Stimulated activated CD8-positive, alpha-beta memory T cell treated with anti-CD3 and anti-CD28 coated beads, Interleukin-4, amount 100 ng/mL, for 24 hours (primary cell): ENCODE data around the gene HSPA4.
"Not testable (repeated sequence)": the region's sequence is repeated elsewhere in the genome, so short reads cannot be mapped to it uniquely, and the experiment has no call there.

ENCODE experiments used
- DNase-seq: peaks from one replicate; pipeline ENCODE4 v3.0.0-alpha.2; 2020; ENCODE audit warnings: low read depth

Gene HSPA4

GRCh38 chr5:133123297-133123696 is 71.5 kb downstream of the HSPA4 start:
- no peak for DNase-seq

GRCh38 chr5:133124891-133125290 is 73.1 kb downstream of the HSPA4 start:
- DNase-seq = no peak

DNA sequence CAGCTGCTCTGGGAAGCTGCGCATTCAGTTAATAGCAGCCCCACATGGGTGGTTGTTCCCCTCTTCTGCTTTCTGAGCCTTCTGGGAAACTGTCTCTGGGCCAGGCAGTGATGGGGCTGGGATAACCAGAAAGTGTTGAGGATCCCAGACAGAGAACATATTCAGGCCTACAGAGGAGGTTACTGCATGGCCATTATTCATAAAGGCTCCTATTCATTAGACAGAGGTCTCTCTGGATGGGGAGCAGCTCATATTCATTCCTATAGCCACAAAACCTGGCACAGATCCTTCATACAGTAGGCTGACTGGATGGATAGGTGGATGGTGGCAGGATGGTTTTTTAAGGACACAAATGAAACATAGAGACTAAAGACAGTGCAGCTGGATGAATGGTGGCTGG is 76.3 kb downstream of the HSPA4 start:
- DNase-seq = no peak

GRCh38 chr5:133129289-133129688 is 77.5 kb downstream of the HSPA4 start:
- no peak for DNase-seq

- no peak for DNase-seq
Measured at GRCh38 chr5:133129950-133130349, 78.1 kb downstream of the HSPA4 start.

DNA sequence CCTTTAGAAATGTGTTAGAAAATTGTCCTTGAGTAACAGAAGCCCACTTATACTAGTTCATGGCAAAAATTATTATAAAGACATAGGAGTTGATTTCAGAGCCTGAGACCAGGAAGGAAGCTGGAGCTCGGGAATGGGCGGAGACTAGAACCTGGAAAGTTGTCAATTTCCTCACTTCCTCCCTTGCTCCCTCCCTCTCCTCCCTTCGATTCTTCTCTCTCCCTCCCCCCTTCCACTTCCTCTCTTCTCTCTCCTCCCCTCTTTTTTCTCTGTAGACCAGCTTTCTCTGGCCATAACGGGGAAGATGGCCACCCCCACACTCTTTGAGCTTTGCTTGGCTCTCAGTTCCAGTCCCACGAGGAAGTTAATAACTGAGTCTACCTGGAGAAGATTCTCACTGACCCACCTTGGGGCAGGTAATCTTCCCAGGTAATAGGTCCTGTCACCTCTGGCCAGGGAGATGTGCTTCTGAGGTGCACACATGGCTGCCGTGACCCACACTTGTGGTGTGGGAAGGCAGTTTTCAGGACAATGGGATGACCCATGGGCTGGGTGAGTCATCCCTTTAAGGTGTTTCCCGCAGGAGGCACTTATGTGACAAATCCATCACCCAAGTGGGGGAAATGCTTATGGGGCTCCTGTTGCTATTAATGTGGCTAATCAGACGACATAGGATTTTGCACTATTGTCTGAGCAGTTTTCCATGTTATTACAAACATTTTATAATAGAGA is 78.7 kb downstream of the HSPA4 start:
- no peak for DNase-seq

- DNase-seq = no peak
Measured at GRCh38 chr5:133132717-133133116, 80.9 kb downstream of the HSPA4 start.

- DNase-seq = not testable (repeated sequence)
Measured at GRCh38 chr5:133133241-133133640, 81.4 kb downstream of the HSPA4 start.

DNA sequence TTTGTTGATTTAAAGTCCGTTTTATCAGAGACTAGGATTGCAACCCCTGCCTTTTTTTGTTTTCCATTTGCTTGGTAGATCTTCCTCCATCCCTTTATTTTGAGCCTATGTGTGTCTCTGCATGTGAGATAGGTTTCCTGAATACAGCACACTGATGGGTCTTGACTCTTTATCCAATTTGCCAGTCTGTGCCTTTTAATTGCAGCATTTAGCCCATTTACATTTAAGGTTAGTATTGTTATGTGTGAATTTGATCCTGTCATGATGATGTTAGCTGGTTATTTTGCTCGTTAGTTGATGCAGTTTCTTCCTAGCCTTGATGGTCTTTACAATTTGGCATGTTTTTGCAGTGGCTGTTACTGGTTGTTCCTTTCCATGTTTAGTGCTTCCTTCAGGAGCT is 85.1 kb downstream of the HSPA4 start:
- DNase-seq = not testable (repeated sequence)

DNA sequence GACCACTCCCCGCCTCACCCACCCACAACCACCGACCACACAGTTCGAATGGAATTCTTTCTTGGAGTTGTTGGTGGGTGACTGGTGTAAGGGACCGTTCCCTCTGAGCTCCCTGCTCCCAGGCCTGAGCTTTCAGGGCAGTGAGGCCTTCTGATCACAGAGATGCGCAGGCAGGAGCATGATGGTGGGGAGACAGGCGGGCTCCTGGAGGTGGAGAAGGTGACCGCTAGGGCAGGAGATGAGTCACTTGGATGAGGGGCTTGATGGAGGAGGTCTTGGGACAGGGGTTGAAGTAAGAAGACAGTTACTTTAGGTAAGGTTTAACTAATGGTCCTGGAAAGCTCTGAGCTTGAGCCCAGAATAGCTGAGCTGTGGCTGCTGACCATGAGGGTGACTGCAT is 88.5 kb downstream of the HSPA4 start:
- no peak for DNase-seq

GRCh38 chr5:133141746-133142145 is 89.9 kb downstream of the HSPA4 start:
- no peak for DNase-seq

- DNase-seq = no peak
Measured at GRCh38 chr5:133142782-133143181, 91.0 kb downstream of the HSPA4 start.

GRCh38 chr5:133144245-133144981 is 92.6 kb downstream of the HSPA4 start:
- DNase-seq = no peak

GRCh38 chr5:133145436-133146170 is 93.8 kb downstream of the HSPA4 start:
- DNase-seq = no peak

GRCh38 chr5:133147411-133147810 is 95.6 kb downstream of the HSPA4 start:
- no peak for DNase-seq

- no peak for DNase-seq
Measured at GRCh38 chr5:133147815-133148567, 96.2 kb downstream of the HSPA4 start.

GRCh38 chr5:133149345-133149744 is 97.5 kb downstream of the HSPA4 start:
- no peak for DNase-seq

- no peak for DNase-seq
Measured at GRCh38 chr5:133150909-133151544, 99.2 kb downstream of the HSPA4 start.

DNA sequence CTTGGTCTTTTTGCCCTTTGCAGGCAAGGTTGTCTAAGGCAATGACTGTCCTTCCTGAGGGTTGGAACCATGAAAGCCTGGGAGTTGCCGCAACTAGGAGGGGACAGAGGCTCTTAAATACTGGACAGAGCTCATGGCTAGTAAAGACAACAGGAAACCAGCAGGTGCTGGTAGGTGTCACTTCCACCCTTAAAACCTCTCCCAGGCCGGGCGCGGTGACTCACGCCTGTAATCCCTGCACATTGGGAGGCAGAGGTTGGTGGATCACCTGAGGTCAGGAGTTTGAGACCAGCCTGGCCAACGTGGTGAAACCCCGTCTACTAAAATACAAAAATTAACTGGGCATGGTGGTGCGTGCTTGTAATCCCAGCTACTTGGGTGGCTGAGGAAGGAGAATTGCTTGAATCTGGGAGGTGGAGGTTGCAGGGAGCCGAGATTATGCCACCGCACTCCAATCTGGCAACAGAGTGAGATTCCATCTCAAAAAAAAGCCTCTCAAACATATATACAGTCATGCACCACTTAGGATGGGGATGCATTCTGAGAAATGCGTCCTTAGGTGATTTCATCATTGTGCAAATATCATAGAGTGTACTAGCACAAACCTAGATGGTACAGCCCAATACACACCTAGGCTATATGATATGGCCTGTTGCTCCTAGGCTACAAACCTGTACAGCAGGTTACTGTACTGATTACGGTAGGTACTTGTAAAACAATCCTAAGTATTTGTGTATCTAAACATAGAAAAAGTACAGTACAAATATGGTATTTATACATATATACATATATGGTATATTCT is 102.7 kb downstream of the HSPA4 start:
- DNase-seq = no peak

DNA sequence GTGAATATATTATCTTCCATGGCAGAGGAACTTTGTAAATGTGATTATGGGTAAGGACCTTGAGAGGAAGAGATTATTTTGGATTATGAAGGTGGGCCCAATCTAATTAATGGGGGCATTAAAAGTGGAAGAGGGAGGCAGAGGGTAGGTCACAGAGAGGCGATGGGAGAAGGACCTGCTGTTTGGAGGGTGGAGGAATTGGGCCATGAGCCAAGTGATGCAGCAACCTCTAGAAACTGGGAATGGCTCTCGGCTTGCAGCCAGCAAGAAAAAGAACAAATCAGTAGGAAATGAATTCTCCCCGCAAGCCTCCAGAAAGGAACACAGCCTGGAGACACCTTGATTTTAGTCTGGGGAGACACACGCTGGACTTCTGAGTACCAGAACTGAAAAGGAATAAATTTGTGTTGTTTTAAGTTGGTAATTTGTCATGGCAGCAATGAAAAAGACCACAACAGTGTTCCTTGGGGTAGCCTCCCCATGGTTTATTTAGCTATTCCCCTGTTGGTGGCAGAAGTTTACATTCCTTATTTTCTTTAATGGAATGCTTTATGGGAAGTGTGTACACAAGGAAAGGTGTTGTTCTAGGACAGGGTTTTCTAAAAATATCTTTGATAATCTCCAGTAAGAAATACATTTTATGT is 103.6 kb downstream of the HSPA4 start:
- no peak for DNase-seq
